HL-60 (cell line): ENCODE results near the gene TMEM52.

ENCODE experiments used
- DNase-seq, 2 experiments: peaks; one replicate each; pipeline ENCODE4 v3.0.0-alpha.2; 2010 to 2020; ENCODE audit warnings: low read depth in 1 of 2, low spot score in 1 of 2
- H3K27ac ChIP-seq: fragments of 250-450 bp; sonication (Bioruptor Pico); replicated peaks from 2 replicates; pipeline ENCODE4 v1.5.1; 2020; ENCODE audit warnings: mild to moderate bottlenecking, moderate library complexity
- H3K27me3 ChIP-seq: fragments of 250-450 bp; sonication (Bioruptor Pico); 2 replicates; pipeline ENCODE4 v1.5.1; 2021; ENCODE audit warnings: mild to moderate bottlenecking, moderate library complexity; ENCODE audit not compliant: insufficient read depth, poor library complexity, severe bottlenecking
- H3K4me3 ChIP-seq: replicated peaks from 2 replicates; pipeline ENCODE4 v1.5.1; 2011; ENCODE audit warnings: mild to moderate bottlenecking, control low read depth, low read length; ENCODE audit not compliant: insufficient read depth
- CTCF ChIP-seq: IDR thresholded peaks from one replicate; pipeline ENCODE4 v1.5.1; 2011; ENCODE audit warnings: low read length, control low read depth, inconsistent platforms; ENCODE audit not compliant: insufficient read depth
- GABPA ChIP-seq: IDR thresholded peaks from 2 replicates; pipeline ENCODE4 v1.6.1; 2012; ENCODE audit warnings: low read depth
- POLR2AphosphoS5 ChIP-seq: IDR thresholded peaks from 2 replicates; pipeline ENCODE4 v1.6.1; 2012; ENCODE audit warnings: low read depth
- REST ChIP-seq: IDR thresholded peaks from 2 replicates; pipeline ENCODE4 v1.6.1; 2012; ENCODE audit warnings: low read depth; ENCODE audit not compliant: insufficient replicate concordance
- SPI1 ChIP-seq: IDR thresholded peaks from 2 replicates; pipeline ENCODE4 v1.6.1; 2012; ENCODE audit warnings: low read depth, mild to moderate bottlenecking, borderline replicate concordance

TMEM52 gene

GRCh38 chr1:1893291-1893985 is 25.6 kb downstream of the TMEM52 start:
- DNase-seq, result no peak
- H3K4me3 ChIP-seq, result no peak overlapping the region
- H3K27ac ChIP-seq, result no peak overlapping the region
- H3K27me3 ChIP-seq, result no peaks in the 10 kb centered on the region
- TF ChIP-seq CTCF, result no peak
- no peak for TF ChIP-seq GABPA
- no peak for TF ChIP-seq POLR2AphosphoS5
- TF ChIP-seq REST, result no peak
- no peak for TF ChIP-seq SPI1

GRCh38 chr1:1892763-1893120 is 26.3 kb downstream of the TMEM52 start:
- no peak overlapping the region for H3K27ac ChIP-seq
- no peaks in the 10 kb centered on the region for H3K27me3 ChIP-seq
- DNase-seq, result no peak
- no peak for TF ChIP-seq SPI1
- no peak for TF ChIP-seq GABPA
- no peak for TF ChIP-seq POLR2AphosphoS5
- H3K4me3 ChIP-seq, result no peak overlapping the region

GRCh38 chr1:1892079-1892762 is 26.9 kb downstream of the TMEM52 start:
- DNase-seq, result no peak
- Histone ChIP-seq H3K27ac (peak overlapping the region; percentile 97), H3K4me3 (peak overlapping the region; percentile 71), H3K27me3 (no peaks in the 10 kb centered on the region)
- TF ChIP-seq POLR2AphosphoS5 (no peak), GABPA (no peak), SPI1 (no peak)

- H3K4me3 ChIP-seq, result peak overlapping the region; percentile 71
- peak; percentile 72 to 76 for DNase-seq
- H3K27ac ChIP-seq, result peak overlapping the region; percentile 97
- no peaks in the 10 kb centered on the region for H3K27me3 ChIP-seq
- TF ChIP-seq POLR2AphosphoS5, result no peak; the same call in 1 of the 2 replicates
Measured at GRCh38 chr1:1891349-1892078, 27.6 kb downstream of the TMEM52 start.

- H3K4me3 ChIP-seq, result peak within 1 kb of the TSS; percentile 73
- DNase-seq, result peak; percentile 77 to 86
- no peak for TF ChIP-seq CTCF
- no peak for TF ChIP-seq GABPA
- TF ChIP-seq SPI1, result no peak
- peak; percentile 23 for TF ChIP-seq POLR2AphosphoS5
- TF ChIP-seq REST, result no peak
- H3K27me3 ChIP-seq, result no peaks in the 10 kb centered on the region
- H3K27ac ChIP-seq, result peak within 1 kb of the TSS; percentile 97
Measured at GRCh38 chr1:1890506-1891348, 28.4 kb downstream of the TMEM52 start, which contains the start of gene GNB1. Gene GNB1, minus strand, starts transcription at chr1:1891087. Its CDS starts 65,634 bp downstream, at chr1:1825453.
